ENCODE measurements around the gene OR3A1. TPM values are rescaled to one million over a fixed set of nuclear protein-coding genes. Genes with fewer than 3 reads are reported as not detected.

The OR3A1 gene
- total and polyA plus RNA-seq, 2 of the 8 experiments (the other 6 are each of a cell fraction or from before 2014, with no cell fraction given): not detected

GRCh38 chr17:3260600-3260999, 37.6 kb downstream of the OR3A1 start (continued):
- TF ChIP-seq, protein P1, sequence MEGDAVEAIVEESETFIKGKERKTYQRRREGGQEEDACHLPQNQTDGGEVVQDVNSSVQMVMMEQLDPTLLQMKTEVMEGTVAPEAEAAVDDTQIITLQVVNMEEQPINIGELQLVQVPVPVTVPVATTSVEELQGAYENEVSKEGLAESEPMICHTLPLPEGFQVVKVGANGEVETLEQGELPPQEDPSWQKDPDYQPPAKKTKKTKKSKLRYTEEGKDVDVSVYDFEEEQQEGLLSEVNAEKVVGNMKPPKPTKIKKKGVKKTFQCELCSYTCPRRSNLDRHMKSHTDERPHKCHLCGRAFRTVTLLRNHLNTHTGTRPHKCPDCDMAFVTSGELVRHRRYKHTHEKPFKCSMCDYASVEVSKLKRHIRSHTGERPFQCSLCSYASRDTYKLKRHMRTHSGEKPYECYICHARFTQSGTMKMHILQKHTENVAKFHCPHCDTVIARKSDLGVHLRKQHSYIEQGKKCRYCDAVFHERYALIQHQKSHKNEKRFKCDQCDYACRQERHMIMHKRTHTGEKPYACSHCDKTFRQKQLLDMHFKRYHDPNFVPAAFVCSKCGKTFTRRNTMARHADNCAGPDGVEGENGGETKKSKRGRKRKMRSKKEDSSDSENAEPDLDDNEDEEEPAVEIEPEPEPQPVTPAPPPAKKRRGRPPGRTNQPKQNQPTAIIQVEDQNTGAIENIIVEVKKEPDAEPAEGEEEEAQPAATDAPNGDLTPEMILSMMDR (IDR thresholded peaks at IDR 0.05; ENCODE audit: control extremely low read depth in 1 of 3, insufficient read depth in 1 of 3, low read depth in 1 of 3, low read length in 3 of 3): no peak
- no peak for TF ChIP-seq KDM1A (IDR thresholded peaks at IDR 0.05; ENCODE audit: borderline replicate concordance, low read length)
- TF ChIP-seq EP300 (IDR thresholded peaks at IDR 0.05; ENCODE audit: borderline replicate concordance in 1 of 2, low read depth in 2 of 2, low read length in 2 of 2): no peak
- no peak for TF ChIP-seq NRF1 (IDR thresholded peaks at IDR 0.05; ENCODE audit: low read depth, low read length)
- TF ChIP-seq RFX5 (IDR thresholded peaks at IDR 0.05; ENCODE audit: borderline replicate concordance, low read depth, low read length): no peak

Measured in H1 (cell line).